Liver (tissue), 9 donors: ENCODE data around the gene FKBP14. TPM values are rescaled to one million over a fixed set of nuclear protein-coding genes. Genes with fewer than 3 reads are reported as not detected.

Experiments used
- DNase-seq: peaks from one replicate; pipeline ENCODE4 v3.0.0-alpha.2; 2017; ENCODE audit warnings: low spot score
- H3K27ac ChIP-seq, 2 donors: one replicate each; pipeline ENCODE4 v1.7.0; 2013; ENCODE audit warnings: inconsistent platforms in 2 of 2, low read length in 2 of 2, control low read depth in 1 of 2, low read depth in 1 of 2, mild to moderate bottlenecking in 1 of 2
- H3K27me3 ChIP-seq, 4 donors: one replicate each; pipeline versions ENCODE4 v1.6.1 to v1.7.0; 2013; ENCODE audit warnings: low read length in 3 of 4, inconsistent platforms in 1 of 4, mild to moderate bottlenecking in 1 of 4, moderate library complexity in 1 of 4; ENCODE audit not compliant: control insufficient read depth in 4 of 4, insufficient read depth in 4 of 4
- H3K36me3 ChIP-seq, 4 donors: one replicate each; pipeline versions ENCODE4 v1.6.1 to v1.7.0; 2013; ENCODE audit warnings: low read length in 3 of 4, mild to moderate bottlenecking in 3 of 4, low read depth in 1 of 4, moderate library complexity in 1 of 4; ENCODE audit not compliant: control insufficient read depth in 4 of 4, insufficient read depth in 3 of 4
- H3K4me1 ChIP-seq, 4 donors: one replicate each; pipeline versions ENCODE4 v1.6.1 to v1.7.0; 2013; ENCODE audit warnings: low read length in 3 of 4, mild to moderate bottlenecking in 3 of 4, moderate library complexity in 1 of 4; ENCODE audit not compliant: control insufficient read depth in 4 of 4, insufficient read depth in 4 of 4
- H3K4me3 ChIP-seq, 3 donors: one replicate each; pipeline versions ENCODE4 v1.6.1 to v1.7.0; 2013; ENCODE audit warnings: low read length in 3 of 3, control low read depth in 1 of 3, low read depth in 1 of 3, mild to moderate bottlenecking in 1 of 3
- H3K9ac ChIP-seq, 2 donors: one replicate each; pipeline ENCODE4 v1.7.0; 2013; ENCODE audit warnings: low read length in 2 of 2, mild to moderate bottlenecking in 2 of 2, moderate library complexity in 2 of 2, control low read depth in 1 of 2, low read depth in 1 of 2
- H3K9me3 ChIP-seq, 4 donors: one replicate each; pipeline versions ENCODE4 v1.6.1 to v1.7.0; 2013; ENCODE audit warnings: low read length in 3 of 4; ENCODE audit not compliant: control insufficient read depth in 4 of 4
- EGR1 ChIP-seq, 2 donors: IDR thresholded peaks; 2 replicates each; pipeline ENCODE4 v1.6.1; 2016 to 2018; ENCODE audit warnings: antibody characterized with exemption in 2 of 2, low read depth in 2 of 2
- FOXA1 ChIP-seq: IDR thresholded peaks from 2 replicates; pipeline ENCODE4 v1.6.1; 2016; ENCODE audit warnings: antibody characterized with exemption
- FOXA2 ChIP-seq: IDR thresholded peaks from 2 replicates; pipeline ENCODE4 v1.6.1; 2016; ENCODE audit warnings: antibody characterized with exemption
- GABPA ChIP-seq, 2 donors: IDR thresholded peaks in 1 of 2; conservative IDR thresholded peaks in 1 of 2; 2 replicates each; pipeline ENCODE4 v1.6.1; 2016; ENCODE audit warnings: antibody characterized with exemption in 2 of 2, mild to moderate bottlenecking in 1 of 2, moderate library complexity in 1 of 2
- HNF4A ChIP-seq, 2 donors: conservative IDR thresholded peaks; 2 replicates each; pipeline ENCODE4 v1.6.1; 2016; ENCODE audit warnings: antibody characterized with exemption in 2 of 2, mild to moderate bottlenecking in 2 of 2
- HNF4G ChIP-seq: IDR thresholded peaks from 2 replicates; pipeline ENCODE4 v1.6.1; 2016; ENCODE audit warnings: antibody characterized with exemption
- JUND ChIP-seq, 2 donors: IDR thresholded peaks; 2 replicates each; pipeline ENCODE4 v1.6.1; 2016; ENCODE audit warnings: antibody characterized with exemption in 2 of 2
- NR2F2 ChIP-seq: IDR thresholded peaks from 2 replicates; pipeline ENCODE4 v1.6.1; 2016; ENCODE audit warnings: antibody characterized with exemption
- RAD21 ChIP-seq, 2 donors: IDR thresholded peaks; 2 replicates each; pipeline ENCODE4 v1.6.1; 2016; ENCODE audit warnings: antibody characterized with exemption in 2 of 2, mild to moderate bottlenecking in 2 of 2
- RXRA ChIP-seq, 2 donors: IDR thresholded peaks; 2 replicates each; pipeline ENCODE4 v1.6.1; 2017 to 2018; ENCODE audit warnings: antibody characterized with exemption in 2 of 2, mild to moderate bottlenecking in 1 of 2
- SP1 ChIP-seq: IDR thresholded peaks from 2 replicates; pipeline ENCODE4 v1.6.1; 2018; ENCODE audit warnings: antibody characterized with exemption, mild to moderate bottlenecking
- TAF1 ChIP-seq: conservative IDR thresholded peaks from 2 replicates; pipeline ENCODE4 v1.6.1; 2016; ENCODE audit warnings: antibody characterized with exemption, mild to moderate bottlenecking
- YY1 ChIP-seq: IDR thresholded peaks from 2 replicates; pipeline ENCODE4 v1.6.1; 2016; ENCODE audit warnings: antibody characterized with exemption, mild to moderate bottlenecking
- whole genome bisulfite sequencing: extraction: QIAGEN DNeasy Blood & Tissue Kit; methylation state at CpG from one replicate; pipeline ENCODE4 v1.1.7; 2013; 5-methylcytosine and 5-hydroxymethylcytosine counted together
- polyA plus RNA-seq, 2 donors: library from polyadenylated mRNA; stranded (reverse) in 1 of 2; unstranded in 1 of 2; fragments of 200-250 nt in 1 of 2; fragments of >200 nt in 1 of 2; fragmentation: Nextera tagmentation in 1 of 2; extraction: Ambion mirVana in 1 of 2; gene quantifications; one replicate each; pipeline versions ENCODE4 v1.2.1 to v1.2.3, GENCODE V29; 2013 to 2015
- total RNA-seq, 2 donors: library from RNA; depleted of rRNA; stranded (reverse); fragments of >200 nt; gene quantifications; one replicate each; pipeline ENCODE4 v1.2.3, GENCODE V29; 2014
- TF ChIP-seq, protein P1 (sequence below): IDR thresholded peaks from 2 replicates; pipeline ENCODE4 v1.6.1; 2016; ENCODE audit warnings: antibody characterized with exemption, mild to moderate bottlenecking
- TF ChIP-seq, protein P2 (sequence below): IDR thresholded peaks from 2 replicates; pipeline ENCODE4 v1.6.1; 2016; ENCODE audit warnings: antibody characterized with exemption
- TF ChIP-seq, protein P3 (sequence below): IDR thresholded peaks from 2 replicates; pipeline ENCODE4 v1.6.1; 2016; ENCODE audit warnings: antibody characterized with exemption
- TF ChIP-seq, protein P4 (sequence below): fragments of 150-350 bp; IDR thresholded peaks from 2 replicates; pipeline ENCODE4 v1.5.1; 2017; ENCODE audit warnings: improper control_type of control experiment, low read depth, low read length; ENCODE audit not compliant: missing input control
- TF ChIP-seq, protein P5 (sequence below): IDR thresholded peaks from 2 replicates; pipeline ENCODE4 v1.6.1; 2016; ENCODE audit warnings: antibody characterized with exemption
- donor health status: healthy.
- donor health status: healthy.
- donor health status: healthy.
- donor health status: healthy.
- donor health status: healthy.

Gene FKBP14
- total and polyA plus RNA-seq, 4 donors: 2.6 to 6.1 (median 3.5) TPM

DNA sequence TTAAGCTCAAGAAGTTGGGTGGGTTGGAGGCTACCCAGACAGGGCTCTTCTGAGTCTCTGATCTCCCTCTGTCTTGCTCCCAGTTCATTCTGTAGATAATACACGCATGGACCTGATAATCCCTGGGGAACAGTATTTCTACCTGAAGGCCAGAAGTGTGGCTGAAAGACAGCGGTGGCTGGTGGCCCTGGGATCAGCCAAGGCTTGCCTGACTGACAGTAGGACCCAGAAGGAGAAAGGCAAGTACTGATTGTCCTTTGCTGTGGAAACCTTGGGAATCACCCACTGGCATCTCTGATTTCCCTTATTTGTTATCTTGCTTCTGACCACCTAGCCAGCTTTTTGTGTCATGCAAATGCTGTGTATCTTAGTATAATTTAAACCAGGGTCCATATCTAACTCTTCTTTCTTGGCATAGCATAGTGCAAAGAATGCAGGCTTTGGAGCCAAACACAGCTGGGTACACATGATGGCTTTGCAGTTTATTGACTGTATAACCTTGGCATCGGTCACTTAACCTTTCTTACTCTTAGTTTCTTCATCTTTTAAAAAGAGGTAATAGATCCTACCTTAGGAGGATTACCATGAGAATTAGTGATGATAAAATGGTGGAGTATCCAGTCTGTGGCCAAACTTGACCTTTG, 19.7 kb upstream of the FKBP14 start:
- WGBS: 64% methylated on average over 3 of the region's 3 CpGs
- peaks cover 0 to 4% (median 0%) of the 10 kb centered on the region in 4 donors for H3K36me3 ChIP-seq

More for the DNA sequence above, 19.7 kb upstream of the FKBP14 start:
- Histone ChIP-seq H3K27me3 (no peaks in the 10 kb centered on the region), H3K4me3 (no peak overlapping the region), H3K9me3 (no peaks in the 10 kb centered on the region), H3K9ac (no peak overlapping the region), H3K27ac (no peak overlapping the region), H3K4me1 (peaks cover 3 to 22% (median 20%) of the 10 kb centered on the region in 4 donors)
- TF ChIP-seq JUND (IDR thresholded peaks at IDR 0.05) (no peak), FOXA2 (no peak), RXRA (IDR thresholded peaks at IDR 0.05) (no peak), TAF1 (no peak), FOXA1 (no peak), GABPA (IDR thresholded peaks at IDR 0.05 in 1 of 2, conservative IDR thresholded peaks at IDR 0.05 in 1 of 2) (no peak), RAD21 (IDR thresholded peaks at IDR 0.05) (no peak), HNF4A (conservative IDR thresholded peaks at IDR 0.05) (no peak), NR2F2 (no peak), HNF4G (no peak), SP1 (no peak), YY1 (no peak), EGR1 (IDR thresholded peaks at IDR 0.05; ENCODE audit: low read depth in 2 of 2) (no peak)
- TF ChIP-seq, protein P1, sequence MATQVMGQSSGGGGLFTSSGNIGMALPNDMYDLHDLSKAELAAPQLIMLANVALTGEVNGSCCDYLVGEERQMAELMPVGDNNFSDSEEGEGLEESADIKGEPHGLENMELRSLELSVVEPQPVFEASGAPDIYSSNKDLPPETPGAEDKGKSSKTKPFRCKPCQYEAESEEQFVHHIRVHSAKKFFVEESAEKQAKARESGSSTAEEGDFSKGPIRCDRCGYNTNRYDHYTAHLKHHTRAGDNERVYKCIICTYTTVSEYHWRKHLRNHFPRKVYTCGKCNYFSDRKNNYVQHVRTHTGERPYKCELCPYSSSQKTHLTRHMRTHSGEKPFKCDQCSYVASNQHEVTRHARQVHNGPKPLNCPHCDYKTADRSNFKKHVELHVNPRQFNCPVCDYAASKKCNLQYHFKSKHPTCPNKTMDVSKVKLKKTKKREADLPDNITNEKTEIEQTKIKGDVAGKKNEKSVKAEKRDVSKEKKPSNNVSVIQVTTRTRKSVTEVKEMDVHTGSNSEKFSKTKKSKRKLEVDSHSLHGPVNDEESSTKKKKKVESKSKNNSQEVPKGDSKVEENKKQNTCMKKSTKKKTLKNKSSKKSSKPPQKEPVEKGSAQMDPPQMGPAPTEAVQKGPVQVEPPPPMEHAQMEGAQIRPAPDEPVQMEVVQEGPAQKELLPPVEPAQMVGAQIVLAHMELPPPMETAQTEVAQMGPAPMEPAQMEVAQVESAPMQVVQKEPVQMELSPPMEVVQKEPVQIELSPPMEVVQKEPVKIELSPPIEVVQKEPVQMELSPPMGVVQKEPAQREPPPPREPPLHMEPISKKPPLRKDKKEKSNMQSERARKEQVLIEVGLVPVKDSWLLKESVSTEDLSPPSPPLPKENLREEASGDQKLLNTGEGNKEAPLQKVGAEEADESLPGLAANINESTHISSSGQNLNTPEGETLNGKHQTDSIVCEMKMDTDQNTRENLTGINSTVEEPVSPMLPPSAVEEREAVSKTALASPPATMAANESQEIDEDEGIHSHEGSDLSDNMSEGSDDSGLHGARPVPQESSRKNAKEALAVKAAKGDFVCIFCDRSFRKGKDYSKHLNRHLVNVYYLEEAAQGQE: no peak
- TF ChIP-seq, protein P2, sequence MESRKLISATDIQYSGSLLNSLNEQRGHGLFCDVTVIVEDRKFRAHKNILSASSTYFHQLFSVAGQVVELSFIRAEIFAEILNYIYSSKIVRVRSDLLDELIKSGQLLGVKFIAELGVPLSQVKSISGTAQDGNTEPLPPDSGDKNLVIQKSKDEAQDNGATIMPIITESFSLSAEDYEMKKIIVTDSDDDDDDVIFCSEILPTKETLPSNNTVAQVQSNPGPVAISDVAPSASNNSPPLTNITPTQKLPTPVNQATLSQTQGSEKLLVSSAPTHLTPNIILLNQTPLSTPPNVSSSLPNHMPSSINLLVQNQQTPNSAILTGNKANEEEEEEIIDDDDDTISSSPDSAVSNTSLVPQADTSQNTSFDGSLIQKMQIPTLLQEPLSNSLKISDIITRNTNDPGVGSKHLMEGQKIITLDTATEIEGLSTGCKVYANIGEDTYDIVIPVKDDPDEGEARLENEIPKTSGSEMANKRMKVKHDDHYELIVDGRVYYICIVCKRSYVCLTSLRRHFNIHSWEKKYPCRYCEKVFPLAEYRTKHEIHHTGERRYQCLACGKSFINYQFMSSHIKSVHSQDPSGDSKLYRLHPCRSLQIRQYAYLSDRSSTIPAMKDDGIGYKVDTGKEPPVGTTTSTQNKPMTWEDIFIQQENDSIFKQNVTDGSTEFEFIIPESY: no peak
- TF ChIP-seq, protein P3, sequence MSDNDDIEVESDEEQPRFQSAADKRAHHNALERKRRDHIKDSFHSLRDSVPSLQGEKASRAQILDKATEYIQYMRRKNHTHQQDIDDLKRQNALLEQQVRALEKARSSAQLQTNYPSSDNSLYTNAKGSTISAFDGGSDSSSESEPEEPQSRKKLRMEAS: no peak
- TF ChIP-seq, protein P4, sequence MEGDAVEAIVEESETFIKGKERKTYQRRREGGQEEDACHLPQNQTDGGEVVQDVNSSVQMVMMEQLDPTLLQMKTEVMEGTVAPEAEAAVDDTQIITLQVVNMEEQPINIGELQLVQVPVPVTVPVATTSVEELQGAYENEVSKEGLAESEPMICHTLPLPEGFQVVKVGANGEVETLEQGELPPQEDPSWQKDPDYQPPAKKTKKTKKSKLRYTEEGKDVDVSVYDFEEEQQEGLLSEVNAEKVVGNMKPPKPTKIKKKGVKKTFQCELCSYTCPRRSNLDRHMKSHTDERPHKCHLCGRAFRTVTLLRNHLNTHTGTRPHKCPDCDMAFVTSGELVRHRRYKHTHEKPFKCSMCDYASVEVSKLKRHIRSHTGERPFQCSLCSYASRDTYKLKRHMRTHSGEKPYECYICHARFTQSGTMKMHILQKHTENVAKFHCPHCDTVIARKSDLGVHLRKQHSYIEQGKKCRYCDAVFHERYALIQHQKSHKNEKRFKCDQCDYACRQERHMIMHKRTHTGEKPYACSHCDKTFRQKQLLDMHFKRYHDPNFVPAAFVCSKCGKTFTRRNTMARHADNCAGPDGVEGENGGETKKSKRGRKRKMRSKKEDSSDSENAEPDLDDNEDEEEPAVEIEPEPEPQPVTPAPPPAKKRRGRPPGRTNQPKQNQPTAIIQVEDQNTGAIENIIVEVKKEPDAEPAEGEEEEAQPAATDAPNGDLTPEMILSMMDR: no peak
- TF ChIP-seq, protein P5, sequence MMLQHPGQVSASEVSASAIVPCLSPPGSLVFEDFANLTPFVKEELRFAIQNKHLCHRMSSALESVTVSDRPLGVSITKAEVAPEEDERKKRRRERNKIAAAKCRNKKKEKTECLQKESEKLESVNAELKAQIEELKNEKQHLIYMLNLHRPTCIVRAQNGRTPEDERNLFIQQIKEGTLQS: no peak
- no peak for DNase-seq
